Stimulated activated naive CD4-positive, alpha-beta T cell treated with Interleukin-2 at 50 U/mL for 16 hours (primary cell): ENCODE measurements around the gene BDNF.

Experiments used
- DNase-seq: peaks from one replicate; lab custom pipeline; 2025; lab: John Stamatoyannopoulos, UW

BDNF gene

GRCh38 chr11:27705873-27706820 lies 5.9 kb upstream of the BDNF start:
- DNase-seq, result no peak

GRCh38 chr11:27703481-27703880 lies 3.2 kb upstream of the BDNF start:
- DNase-seq, result no peak

GRCh38 chr11:27702811-27703210 lies 2.6 kb upstream of the BDNF start:
- DNase-seq, result no peak

- DNase-seq, result no peak
Observed at GRCh38 chr11:27701355-27702105, 1.3 kb upstream of the BDNF start.

GRCh38 chr11:27699926-27700350 lies 317 bp downstream of the BDNF start:
- DNase-seq, result no peak

- DNase-seq, result no peak
Observed at GRCh38 chr11:27699242-27699925, 871 bp downstream of the BDNF start.

- DNase-seq, result peak; percentile 39
Observed at GRCh38 chr11:27698872-27699241, 1.4 kb downstream of the BDNF start.

GRCh38 chr11:27697679-27698275 lies 2.5 kb downstream of the BDNF start:
- DNase-seq, result no peak

GRCh38 chr11:27696961-27697360 lies 3.3 kb downstream of the BDNF start:
- DNase-seq, result no peak

- DNase-seq, result no peak
Observed at GRCh38 chr11:27696115-27696514, 4.1 kb downstream of the BDNF start.

GRCh38 chr11:27694992-27695391 lies 5.3 kb downstream of the BDNF start:
- no peak for DNase-seq

GRCh38 chr11:27693398-27693797 lies 6.9 kb downstream of the BDNF start:
- DNase-seq, result no peak

GRCh38 chr11:27692781-27693180 lies 7.5 kb downstream of the BDNF start:
- no peak for DNase-seq

GRCh38 chr11:27688076-27688475 lies 12.2 kb downstream of the BDNF start:
- DNase-seq, result no peak

GRCh38 chr11:27681664-27682063 lies 18.6 kb downstream of the BDNF start:
- DNase-seq, result no peak

- DNase-seq, result no peak
Observed at GRCh38 chr11:27679136-27680015, 20.9 kb downstream of the BDNF start.

- DNase-seq, result no peak
Observed at GRCh38 chr11:27678242-27678641, 22.0 kb downstream of the BDNF start.

GRCh38 chr11:27677108-27677507 lies 23.1 kb downstream of the BDNF start:
- DNase-seq, result no peak

- DNase-seq, result no peak
Observed at GRCh38 chr11:27673979-27674663, 26.1 kb downstream of the BDNF start.

GRCh38 chr11:27672836-27673464 lies 27.3 kb downstream of the BDNF start:
- DNase-seq, result no peak
